Activated naive CD4-positive, alpha-beta T cell treated with anti-CD3 and anti-CD28 coated beads for 36 hours (primary cell): ENCODE results near the gene FGF12. TPM values are rescaled to one million over a fixed set of nuclear protein-coding genes. Genes with fewer than 3 reads are reported as not detected.

ENCODE experiments used
- CTCF ChIA-PET: fragments of 350-600 bp; sonication (Branson Sonifier 250); formaldehyde crosslinking; loops from one replicate; lab custom pipeline; 2021; ENCODE audit warnings: antibody characterized with exemption; lab: Charles Lee
- DNase-seq: peaks from one replicate; pipeline ENCODE4 v3.0.0-alpha.2; 2020
- H3K27ac Mint-ChIP-seq: one replicate; pipeline ENCODE4 v1.8.0; 2021; ENCODE audit warnings: mild to moderate bottlenecking, mixed read lengths
- H3K27me3 Mint-ChIP-seq: one replicate; pipeline ENCODE4 v1.8.0; 2021; ENCODE audit warnings: low read depth, mixed read lengths
- H3K36me3 Mint-ChIP-seq: one replicate; pipeline ENCODE4 v1.8.0; 2021; ENCODE audit warnings: low read depth, mixed read lengths
- H3K4me1 Mint-ChIP-seq: one replicate; pipeline ENCODE4 v1.8.0; 2021; ENCODE audit warnings: low read depth, mixed read lengths
- H3K4me3 Mint-ChIP-seq: one replicate; pipeline ENCODE4 v1.8.0; 2021; ENCODE audit warnings: mild to moderate bottlenecking, moderate library complexity, mixed read lengths
- H3K9me3 Mint-ChIP-seq: one replicate; pipeline ENCODE4 v1.8.0; 2021; ENCODE audit warnings: mixed read lengths
- intact Hi-C: fragments of 100-400 bp; cut with micrococcal nuclease; formaldehyde crosslinking; loops from one replicate; pipeline ENCODE4 v1.15.1; 2023
- total RNA-seq, 2 experiments: library from RNA; stranded (reverse); gene quantifications; one replicate each; pipeline ENCODE4 v1.2.3, GENCODE V29; 2021

FGF12 gene
- total RNA-seq, 2 experiments from 2014 or later = not detected

- intact Hi-C loops = no loop called here
- Mint-ChIP-seq H3K27me3 (no peaks in the 10 kb centered on the region), H3K36me3 (no peaks in the 10 kb centered on the region), H3K4me3 (no peak overlapping the region), H3K4me1 (no peaks in the 10 kb centered on the region), H3K9me3 (no peaks in the 10 kb centered on the region), H3K27ac (no peak overlapping the region)
- CTCF ChIA-PET = no interaction called here
- DNase-seq = no peak
Measured at GRCh38 chr3:192417559-192418055, 309.7 kb downstream of the FGF12 start.

- intact Hi-C loops = no loop called here
- DNase-seq = no peak
- CTCF ChIA-PET = no interaction called here
- Mint-ChIP-seq H3K27ac (no peak overlapping the region), H3K9me3 (no peaks in the 10 kb centered on the region), H3K27me3 (no peaks in the 10 kb centered on the region), H3K4me1 (no peaks in the 10 kb centered on the region), H3K36me3 (no peaks in the 10 kb centered on the region), H3K4me3 (no peak overlapping the region)
Measured at GRCh38 chr3:192417017-192417416, 310.3 kb downstream of the FGF12 start.

- H3K4me3 Mint-ChIP-seq = no peak overlapping the region
- CTCF ChIA-PET = no interaction called here
- H3K27ac Mint-ChIP-seq = no peak overlapping the region
- no peaks in the 10 kb centered on the region for H3K36me3 Mint-ChIP-seq
- peaks cover 19% of the 10 kb centered on the region for H3K27me3 Mint-ChIP-seq
- DNase-seq = no peak
- H3K9me3 Mint-ChIP-seq = no peaks in the 10 kb centered on the region
- peaks cover 4% of the 10 kb centered on the region for H3K4me1 Mint-ChIP-seq
- intact Hi-C loops = no loop called here
Measured at GRCh38 chr3:192413461-192413860, 313.9 kb downstream of the FGF12 start.

- Mint-ChIP-seq H3K9me3 (no peaks in the 10 kb centered on the region), H3K4me3 (no peak overlapping the region), H3K36me3 (no peaks in the 10 kb centered on the region), H3K27me3 (peaks cover 31% of the 10 kb centered on the region), H3K27ac (no peak overlapping the region), H3K4me1 (peaks cover 5% of the 10 kb centered on the region)
- DNase-seq = no peak
- intact Hi-C loops = no loop called here
- CTCF ChIA-PET = interaction anchor here (0.6 to 2.2 kb wide), 2 partner anchors 33 to 115 kb away, joined by 3 to 5 read pairs; no protein-coding TSS in a partner anchor
Measured at GRCh38 chr3:192410684-192410960, 316.7 kb downstream of the FGF12 start.

- no peak overlapping the region for H3K4me3 Mint-ChIP-seq
- CTCF ChIA-PET = interaction anchor here (0.6 to 2.2 kb wide), 2 partner anchors 34 to 114 kb away, joined by 3 to 5 read pairs; no protein-coding TSS in a partner anchor
- no peak overlapping the region for H3K27ac Mint-ChIP-seq
- no peak for DNase-seq
- no peaks in the 10 kb centered on the region for H3K36me3 Mint-ChIP-seq
- H3K4me1 Mint-ChIP-seq = peaks cover 5% of the 10 kb centered on the region
- no peaks in the 10 kb centered on the region for H3K9me3 Mint-ChIP-seq
- H3K27me3 Mint-ChIP-seq = peaks cover 34% of the 10 kb centered on the region
- intact Hi-C loops = no loop called here
Measured at GRCh38 chr3:192409838-192410683, 317.3 kb downstream of the FGF12 start.

DNA sequence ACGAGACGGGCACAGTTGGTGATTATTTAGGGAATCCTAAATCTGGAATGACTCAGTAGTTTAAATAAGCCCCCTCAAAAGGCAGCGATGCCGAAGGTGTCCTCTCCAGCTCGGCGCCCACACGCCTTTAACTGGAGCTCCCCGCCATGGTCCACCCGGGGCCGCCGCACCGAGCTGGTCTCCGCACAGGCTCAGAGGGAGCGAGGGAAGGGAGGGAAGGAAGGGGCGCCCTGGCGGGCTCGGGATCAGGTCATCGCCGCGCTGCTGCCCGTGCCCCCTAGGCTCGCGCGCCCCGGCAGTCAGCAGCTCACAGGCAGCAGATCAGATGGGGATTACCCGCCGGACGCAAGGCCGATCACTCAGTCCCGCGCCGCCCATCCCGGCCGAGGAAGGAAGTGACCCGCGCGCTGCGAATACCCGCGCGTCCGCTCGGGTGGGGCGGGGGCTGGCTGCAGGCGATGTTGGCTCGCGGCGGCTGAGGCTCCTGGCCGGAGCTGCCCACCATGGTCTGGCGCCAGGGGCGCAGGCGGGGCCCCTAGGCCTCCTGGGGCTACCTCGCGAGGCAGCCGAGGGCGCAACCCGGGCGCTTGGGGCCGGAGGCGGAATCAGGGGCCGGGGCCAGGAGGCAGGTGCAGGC is 318.0 kb downstream of the FGF12 start:
- H3K9me3 Mint-ChIP-seq = no peaks in the 10 kb centered on the region
- H3K27ac Mint-ChIP-seq = no peak overlapping the region
- H3K27me3 Mint-ChIP-seq = peaks cover 34% of the 10 kb centered on the region
- CTCF ChIA-PET = no interaction called here
- H3K4me1 Mint-ChIP-seq = peaks cover 5% of the 10 kb centered on the region
- intact Hi-C loops = no loop called here
- no peaks in the 10 kb centered on the region for H3K36me3 Mint-ChIP-seq
- DNase-seq = no peak
- H3K4me3 Mint-ChIP-seq = no peak overlapping the region

GRCh38 chr3:192408647-192409200 is 318.6 kb downstream of the FGF12 start:
- Mint-ChIP-seq H3K27ac (no peak overlapping the region), H3K36me3 (no peaks in the 10 kb centered on the region), H3K27me3 (peaks cover 36% of the 10 kb centered on the region), H3K4me3 (no peak overlapping the region), H3K9me3 (no peaks in the 10 kb centered on the region), H3K4me1 (peaks cover 5% of the 10 kb centered on the region)
- CTCF ChIA-PET = no interaction called here
- intact Hi-C loops = no loop called here
- DNase-seq = no peak

DNA sequence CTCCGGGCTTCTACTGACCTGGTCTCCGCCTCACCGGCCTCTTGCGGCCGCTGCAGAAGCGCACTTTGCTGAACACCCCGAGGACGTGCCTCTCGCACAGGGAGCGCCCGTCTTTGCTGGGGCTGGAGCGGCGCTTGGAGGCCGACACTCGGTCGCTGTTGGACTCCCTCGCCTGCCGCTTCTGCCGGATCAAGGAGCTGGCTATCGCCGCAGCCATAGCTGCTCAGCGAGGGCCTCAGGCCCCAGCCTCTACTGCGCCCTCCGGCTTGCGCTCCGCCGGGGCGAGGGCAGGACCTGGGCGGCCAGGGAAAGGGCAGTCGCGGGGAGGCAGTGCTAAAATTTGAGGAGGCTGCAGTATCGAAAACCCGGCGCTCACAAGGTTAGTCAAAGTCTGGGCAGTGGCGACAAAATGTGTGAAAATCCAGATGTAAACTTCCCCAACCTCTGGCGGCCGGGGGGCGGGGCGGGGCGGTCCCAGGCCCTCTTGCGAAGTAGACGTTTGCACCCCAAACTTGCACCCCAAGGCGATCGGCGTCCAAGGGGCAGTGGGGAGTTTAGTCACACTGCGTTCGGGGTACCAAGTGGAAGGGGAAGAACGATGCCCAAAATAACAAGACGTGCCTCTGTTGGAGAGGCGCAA is 319.2 kb downstream of the FGF12 start:
- Mint-ChIP-seq H3K36me3 (no peaks in the 10 kb centered on the region), H3K27me3 (peaks cover 36% of the 10 kb centered on the region), H3K4me3 (no peak overlapping the region), H3K9me3 (no peaks in the 10 kb centered on the region), H3K4me1 (peaks cover 5% of the 10 kb centered on the region), H3K27ac (no peak overlapping the region)
- CTCF ChIA-PET = no interaction called here
- intact Hi-C loops = no loop called here
- no peak for DNase-seq

DNA sequence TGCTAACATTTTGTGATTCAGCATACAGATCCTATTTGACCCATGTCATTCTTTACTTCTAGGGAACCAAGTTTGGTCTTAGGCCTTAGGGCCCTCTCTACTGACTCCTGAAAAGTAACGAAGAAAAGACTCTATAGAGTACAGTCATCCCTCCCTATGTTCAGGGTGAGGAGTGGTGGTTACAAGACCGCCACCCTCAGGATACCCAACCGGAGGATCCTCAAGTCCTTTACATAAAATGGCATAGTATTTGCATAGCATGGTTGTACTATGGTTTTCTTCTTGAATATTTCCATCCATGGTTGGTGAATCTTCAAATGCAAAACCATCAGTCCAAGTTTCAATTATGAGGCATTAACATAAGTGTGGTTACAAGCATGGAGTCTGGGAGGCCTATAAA is 327.6 kb downstream of the FGF12 start:
- Mint-ChIP-seq H3K4me1 (no peaks in the 10 kb centered on the region), H3K36me3 (no peaks in the 10 kb centered on the region), H3K27ac (no peak overlapping the region), H3K4me3 (no peak overlapping the region), H3K9me3 (no peaks in the 10 kb centered on the region), H3K27me3 (peaks cover 5% of the 10 kb centered on the region)
- intact Hi-C loops = no loop called here
- CTCF ChIA-PET = no interaction called here
- DNase-seq = no peak

GRCh38 chr3:192397012-192397411 is 330.3 kb downstream of the FGF12 start:
- H3K36me3 Mint-ChIP-seq = no peaks in the 10 kb centered on the region
- CTCF ChIA-PET = no interaction called here
- intact Hi-C loops = no loop called here

GRCh38 chr3:192395506-192395905 is 331.8 kb downstream of the FGF12 start:
- Mint-ChIP-seq H3K27me3 (no peaks in the 10 kb centered on the region), H3K36me3 (no peaks in the 10 kb centered on the region), H3K4me1 (no peaks in the 10 kb centered on the region), H3K4me3 (no peak overlapping the region), H3K9me3 (no peaks in the 10 kb centered on the region), H3K27ac (no peak overlapping the region)
- intact Hi-C loops = no loop called here
- CTCF ChIA-PET = no interaction called here
- no peak for DNase-seq

More at GRCh38 chr3:192397012-192397411, 330.3 kb downstream of the FGF12 start:
- DNase-seq = no peak
- Mint-ChIP-seq H3K27me3 (no peaks in the 10 kb centered on the region), H3K9me3 (no peaks in the 10 kb centered on the region), H3K4me1 (no peaks in the 10 kb centered on the region), H3K4me3 (no peak overlapping the region), H3K27ac (no peak overlapping the region)

- no peaks in the 10 kb centered on the region for H3K9me3 Mint-ChIP-seq
- no peak for DNase-seq
- CTCF ChIA-PET = no interaction called here
- H3K36me3 Mint-ChIP-seq = no peaks in the 10 kb centered on the region
- intact Hi-C loops = no loop called here
- H3K27ac Mint-ChIP-seq = no peak overlapping the region
- no peaks in the 10 kb centered on the region for H3K27me3 Mint-ChIP-seq
- H3K4me1 Mint-ChIP-seq = no peaks in the 10 kb centered on the region
- no peak overlapping the region for H3K4me3 Mint-ChIP-seq
Measured at GRCh38 chr3:192392986-192393385, 334.4 kb downstream of the FGF12 start.
